ENCODE data around the gene MAPK7.

- TF ChIP-seq CTCF (IDR thresholded peaks at IDR 0.05; ENCODE audit: poor library complexity) (no peak), EZH2 (IDR thresholded peaks at IDR 0.05; ENCODE audit: borderline replicate concordance) (no peak), EZH2phosphoT487 (IDR thresholded peaks at IDR 0.05; ENCODE audit: low read depth, severe bottlenecking, unreplicated experiment) (no peak)
Observed at GRCh38 chr17:19424934-19425868, 46.9 kb downstream of the MAPK7 start.
